Mammary epithelial cell (primary cell): ENCODE data around the gene VPS33B.

Source experiments
- EZH2 ChIP-seq: IDR thresholded peaks from 2 replicates; pipeline ENCODE4 v1.6.1; 2012; ENCODE audit warnings: low read length, inconsistent platforms, borderline replicate concordance
- TF ChIP-seq, protein P1 (sequence below), 2 donors: IDR thresholded peaks in 1 of 2; conservative IDR thresholded peaks in 1 of 2; 2 replicates each; pipeline ENCODE4 v1.5.1; 2011 to 2012; ENCODE audit warnings: inconsistent platforms in 2 of 2, low read length in 2 of 2, mild to moderate bottlenecking in 2 of 2, control low read depth in 1 of 2, low read depth in 1 of 2; ENCODE audit not compliant: insufficient read depth in 1 of 2; ENCODE audit errors: extremely low read depth in 1 of 2

DNA sequence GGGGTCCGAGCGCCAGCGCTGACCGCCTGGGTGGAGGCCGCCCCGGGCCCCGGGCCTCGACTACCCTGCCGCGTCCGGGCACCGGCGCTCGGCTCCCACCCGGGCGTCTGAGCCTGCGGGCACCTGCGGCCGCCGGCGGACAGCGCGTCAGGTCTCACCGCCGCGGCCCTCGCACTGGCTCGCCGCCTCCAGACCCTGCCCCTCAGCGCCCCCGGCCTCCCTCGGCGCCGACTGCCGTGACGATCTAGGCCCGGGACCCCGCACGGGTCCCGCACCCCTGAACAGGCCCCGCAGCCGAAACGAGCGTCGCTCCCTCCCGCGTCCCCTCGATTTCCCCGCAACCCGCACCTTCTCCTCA lies 28.4 kb downstream of the VPS33B start:
- TF ChIP-seq, protein P1, sequence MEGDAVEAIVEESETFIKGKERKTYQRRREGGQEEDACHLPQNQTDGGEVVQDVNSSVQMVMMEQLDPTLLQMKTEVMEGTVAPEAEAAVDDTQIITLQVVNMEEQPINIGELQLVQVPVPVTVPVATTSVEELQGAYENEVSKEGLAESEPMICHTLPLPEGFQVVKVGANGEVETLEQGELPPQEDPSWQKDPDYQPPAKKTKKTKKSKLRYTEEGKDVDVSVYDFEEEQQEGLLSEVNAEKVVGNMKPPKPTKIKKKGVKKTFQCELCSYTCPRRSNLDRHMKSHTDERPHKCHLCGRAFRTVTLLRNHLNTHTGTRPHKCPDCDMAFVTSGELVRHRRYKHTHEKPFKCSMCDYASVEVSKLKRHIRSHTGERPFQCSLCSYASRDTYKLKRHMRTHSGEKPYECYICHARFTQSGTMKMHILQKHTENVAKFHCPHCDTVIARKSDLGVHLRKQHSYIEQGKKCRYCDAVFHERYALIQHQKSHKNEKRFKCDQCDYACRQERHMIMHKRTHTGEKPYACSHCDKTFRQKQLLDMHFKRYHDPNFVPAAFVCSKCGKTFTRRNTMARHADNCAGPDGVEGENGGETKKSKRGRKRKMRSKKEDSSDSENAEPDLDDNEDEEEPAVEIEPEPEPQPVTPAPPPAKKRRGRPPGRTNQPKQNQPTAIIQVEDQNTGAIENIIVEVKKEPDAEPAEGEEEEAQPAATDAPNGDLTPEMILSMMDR (conservative IDR thresholded peaks at IDR 0.05 in 1 of 2, IDR thresholded peaks at IDR 0.05 in 1 of 2; ENCODE audit: extremely low read depth in 1 of 2, insufficient read depth in 1 of 2, low read depth in 1 of 2, low read length in 2 of 2) = no peak
- no peak for TF ChIP-seq EZH2
